Karpas-422 (cell line): ENCODE measurements around the gene TMEM183A. TPM values are rescaled to one million over a fixed set of nuclear protein-coding genes. Genes with fewer than 3 reads are reported as not detected.
A peak's percentile ranks its signal among the peaks of the same experiment; 100 is the strongest.

Experiments used
- DNase-seq: peaks from one replicate; pipeline ENCODE4 v3.0.0-alpha.2; 2015
- H2AFZ ChIP-seq: fragments of 200-600 bp; sonication (generic); 2 replicates; pipeline ENCODE4 v1.6.1; 2014; ENCODE audit warnings: antibody characterized with exemption, low read length, mixed read lengths
- H3K27ac ChIP-seq: fragments of 200-600 bp; sonication (generic); 2 replicates; pipeline ENCODE4 v1.5.1; 2014; ENCODE audit warnings: mild to moderate bottlenecking, low read length, moderate library complexity
- H3K27me3 ChIP-seq: fragments of 200-600 bp; sonication (generic); 2 replicates; pipeline ENCODE4 v1.6.1; 2014; ENCODE audit warnings: low read length, mixed read lengths
- H3K36me3 ChIP-seq: fragments of 200-600 bp; sonication (generic); 2 replicates; pipeline ENCODE4 v1.6.1; 2014; ENCODE audit warnings: low read length, mixed read lengths; ENCODE audit not compliant: insufficient read depth
- H3K4me1 ChIP-seq: fragments of 200-600 bp; sonication (generic); 2 replicates; pipeline ENCODE4 v1.6.1; 2014; ENCODE audit warnings: mild to moderate bottlenecking, low read length, mixed read lengths
- H3K4me2 ChIP-seq: fragments of 200-600 bp; sonication (generic); 2 replicates; pipeline ENCODE4 v1.6.1; 2014; ENCODE audit warnings: low read length, low read depth, mild to moderate bottlenecking; ENCODE audit not compliant: poor library complexity, severe bottlenecking
- H3K4me3 ChIP-seq: fragments of 200-600 bp; sonication (generic); 2 replicates; pipeline ENCODE4 v1.5.1; 2014; ENCODE audit warnings: mild to moderate bottlenecking, antibody characterized with exemption, low read length, mixed read lengths
- H3K79me2 ChIP-seq: fragments of 200-600 bp; sonication (generic); 2 replicates; pipeline ENCODE4 v1.6.1; 2014; ENCODE audit warnings: mild to moderate bottlenecking, low read length, mixed read lengths
- H3K9ac ChIP-seq: fragments of 200-600 bp; sonication (generic); 2 replicates; pipeline ENCODE4 v1.6.0; 2014; ENCODE audit warnings: low read length
- H3K9me2 ChIP-seq: fragments of 200-600 bp; sonication (generic), shearing (Covaris generic); replicated peaks from 2 replicates; pipeline ENCODE4 v1.6.0; 2014; ENCODE audit warnings: mild to moderate bottlenecking, low read length, moderate library complexity; ENCODE audit not compliant: insufficient read depth
- H3K9me3 ChIP-seq: fragments of 300-700, 200-600 bp; sonication (generic); 2 replicates; pipeline ENCODE4 v1.6.1; 2014; ENCODE audit warnings: low read length, mixed read lengths
- H4K20me1 ChIP-seq: fragments of 200-600 bp; sonication (generic); 2 replicates; pipeline ENCODE4 v1.6.1; 2014; ENCODE audit warnings: mild to moderate bottlenecking, antibody characterized with exemption, low read length, low read depth; ENCODE audit not compliant: insufficient read depth
- total RNA-seq: library from RNA; depleted of rRNA; stranded (reverse); fragments of >200 nt; shearing (Covaris generic); gene quantifications from 2 replicates; pipeline ENCODE4 v1.2.3, GENCODE V29; 2014; ENCODE audit warnings: low replicate concordance

TMEM183A gene
- total RNA-seq, 1 experiment from 2014 or later = 81.0 TPM

DNA sequence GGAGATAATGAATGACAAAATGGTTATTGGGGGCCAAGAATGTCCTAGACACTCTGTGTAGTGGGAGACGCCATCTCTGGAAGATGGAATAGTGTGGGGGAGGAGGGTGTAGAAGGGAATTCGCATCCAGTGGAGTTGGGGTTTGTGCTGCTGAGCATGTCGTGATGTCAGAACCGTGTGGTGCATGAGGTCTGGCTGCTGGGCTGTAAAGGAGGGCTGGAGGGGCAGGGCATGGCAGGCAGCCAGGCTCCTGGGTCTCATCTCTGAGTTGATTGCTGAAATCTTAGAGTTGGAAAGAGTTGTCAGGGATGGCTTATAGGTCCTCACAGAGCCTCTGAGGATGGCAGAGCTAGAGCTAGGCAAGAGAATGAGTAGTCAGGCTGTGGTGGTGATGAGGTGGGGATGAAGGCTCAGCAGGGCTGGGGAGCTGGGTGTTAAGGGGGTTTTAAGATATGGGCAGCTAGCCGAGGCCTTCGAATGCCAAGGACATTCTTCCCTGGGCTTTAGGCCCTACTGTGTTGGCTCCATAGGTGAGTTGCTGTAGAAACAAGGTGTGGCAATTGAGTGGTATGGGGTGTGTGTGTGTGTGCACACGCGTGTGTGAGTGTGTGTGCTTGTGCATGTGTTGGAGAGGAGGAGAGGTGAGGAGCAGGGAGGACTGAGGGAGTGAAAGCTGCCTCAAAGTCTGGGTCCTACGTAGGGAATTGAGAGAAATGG is 21.1 kb downstream of the TMEM183A start:
- Histone ChIP-seq H2AFZ (no peak overlapping the region), H3K79me2 (no peaks in the 10 kb centered on the region), H3K9ac (no peak overlapping the region), H4K20me1 (0 out of 2 replicates have a peak, but pooled peaks cover 3% of the 10 kb centered on the region), H3K27ac (no peak overlapping the region), H3K4me3 (no peak overlapping the region), H3K9me2 (no peaks in the 10 kb centered on the region), H3K4me2 (no peak overlapping the region), H3K36me3 (peaks cover 16% of the 10 kb centered on the region; the same call in 1 of the 2 replicates), H3K27me3 (no peaks in the 10 kb centered on the region), H3K9me3 (no peaks in the 10 kb centered on the region), H3K4me1 (no peaks in the 10 kb centered on the region)
- DNase-seq = no peak

DNA sequence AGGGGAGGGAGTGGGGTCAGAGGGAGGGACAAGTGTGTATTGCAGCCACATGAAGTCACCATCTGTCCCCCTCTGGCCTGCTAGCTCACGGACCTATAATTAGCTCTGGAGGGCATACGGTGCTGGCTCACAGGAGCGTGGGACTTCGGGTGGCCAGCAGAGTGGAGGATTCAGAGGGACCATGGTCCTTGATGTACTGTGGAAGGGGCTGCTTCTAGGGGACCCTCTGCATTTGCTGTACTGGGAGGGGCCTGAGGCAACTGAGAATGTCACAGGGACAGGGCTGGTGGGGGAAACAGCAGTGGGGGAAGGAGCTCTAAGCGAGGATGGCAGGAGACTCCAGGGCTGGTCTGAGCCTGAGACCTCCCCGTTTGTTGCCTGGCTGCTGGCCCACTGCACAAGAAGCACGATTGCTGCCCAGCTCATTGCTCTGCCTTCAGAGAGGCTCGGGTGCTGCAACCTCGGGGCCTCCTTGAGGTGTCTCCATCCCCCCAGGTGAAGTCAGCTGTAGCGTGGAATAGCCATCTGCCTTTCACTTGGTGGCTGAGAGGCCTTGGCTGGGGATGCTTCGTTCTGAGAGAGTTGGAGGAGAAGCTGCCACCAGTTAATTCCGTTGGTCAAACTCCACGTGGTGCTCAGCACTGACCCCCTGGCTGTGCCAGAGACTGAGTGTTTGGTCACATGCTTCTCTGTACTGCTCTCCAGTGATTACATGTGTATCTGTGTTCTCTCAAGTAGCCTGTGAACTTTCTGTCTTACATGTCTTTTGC is 21.8 kb downstream of the TMEM183A start:
- H2AFZ ChIP-seq = no peak overlapping the region
- H3K27me3 ChIP-seq = no peaks in the 10 kb centered on the region
- H4K20me1 ChIP-seq = 0 out of 2 replicates have a peak, but pooled peaks cover 3% of the 10 kb centered on the region
- no peaks in the 10 kb centered on the region for H3K9me2 ChIP-seq
- H3K9me3 ChIP-seq = no peaks in the 10 kb centered on the region
- no peaks in the 10 kb centered on the region for H3K4me1 ChIP-seq
- peaks cover 11% of the 10 kb centered on the region; the same call in 1 of the 2 replicates for H3K36me3 ChIP-seq
- DNase-seq = no peak
- H3K4me2 ChIP-seq = no peak overlapping the region
- no peak overlapping the region for H3K27ac ChIP-seq
- H3K4me3 ChIP-seq = no peak overlapping the region
- no peaks in the 10 kb centered on the region for H3K79me2 ChIP-seq
- H3K9ac ChIP-seq = no peak overlapping the region

DNA sequence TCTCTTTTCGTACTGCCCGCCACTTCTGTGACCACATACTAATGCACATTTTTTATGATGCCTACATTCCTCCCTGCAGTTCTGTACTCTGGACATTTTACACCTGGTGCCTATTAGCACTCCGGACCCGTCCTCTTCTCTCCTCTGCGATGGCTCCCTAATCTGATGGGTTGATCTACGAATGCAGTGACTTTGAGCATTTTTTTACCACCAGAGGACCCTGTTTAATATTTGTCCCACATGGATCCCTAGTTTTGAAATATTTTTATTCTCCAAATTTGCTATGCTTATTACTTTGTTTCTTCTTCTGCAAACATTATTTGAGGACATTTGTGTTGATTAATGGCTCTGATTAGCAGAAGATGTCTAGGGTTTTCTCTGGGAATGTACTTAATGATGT is 24.3 kb downstream of the TMEM183A start:
- DNase-seq = peak; percentile 63
- no peaks in the 10 kb centered on the region for H3K9me2 ChIP-seq
- H3K79me2 ChIP-seq = no peaks in the 10 kb centered on the region
- H3K9me3 ChIP-seq = no peaks in the 10 kb centered on the region
- no peaks in the 10 kb centered on the region for H3K36me3 ChIP-seq
- H3K4me3 ChIP-seq = no peak overlapping the region
- H3K4me2 ChIP-seq = no peak overlapping the region
- H3K27ac ChIP-seq = no peak overlapping the region
- no peaks in the 10 kb centered on the region for H3K27me3 ChIP-seq
- no peaks in the 10 kb centered on the region for H4K20me1 ChIP-seq
- no peaks in the 10 kb centered on the region for H3K4me1 ChIP-seq
- no peak overlapping the region for H3K9ac ChIP-seq
- H2AFZ ChIP-seq = no peak overlapping the region

DNA sequence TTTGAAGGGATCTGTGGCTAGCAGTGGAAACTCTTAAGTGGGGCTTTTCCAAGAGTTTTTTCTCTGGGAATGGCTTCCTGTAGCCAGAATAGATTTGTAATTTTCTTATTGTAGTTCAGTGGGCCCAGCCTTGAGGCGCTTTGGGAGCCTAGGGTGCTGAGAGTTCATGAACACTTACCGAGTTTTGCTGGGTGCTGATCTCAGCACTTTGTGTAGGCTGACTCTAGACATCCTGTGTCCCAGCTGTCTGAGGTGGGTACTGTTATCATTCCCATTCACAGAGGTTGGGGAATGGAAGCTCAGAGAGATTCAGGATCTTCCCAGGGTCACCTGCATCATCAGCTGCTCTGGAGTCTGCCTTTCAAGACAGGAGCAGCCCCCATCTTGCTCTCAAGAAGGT is 26.1 kb downstream of the TMEM183A start:
- Histone ChIP-seq H3K27ac (no peak overlapping the region), H3K4me1 (no peaks in the 10 kb centered on the region), H3K4me2 (no peak overlapping the region), H4K20me1 (no peaks in the 10 kb centered on the region), H3K4me3 (no peak overlapping the region), H3K9me3 (no peaks in the 10 kb centered on the region), H3K9me2 (no peaks in the 10 kb centered on the region), H3K79me2 (no peaks in the 10 kb centered on the region), H3K9ac (no peak overlapping the region), H3K36me3 (no peaks in the 10 kb centered on the region), H2AFZ (no peak overlapping the region), H3K27me3 (no peaks in the 10 kb centered on the region)
- DNase-seq = no peak

DNA sequence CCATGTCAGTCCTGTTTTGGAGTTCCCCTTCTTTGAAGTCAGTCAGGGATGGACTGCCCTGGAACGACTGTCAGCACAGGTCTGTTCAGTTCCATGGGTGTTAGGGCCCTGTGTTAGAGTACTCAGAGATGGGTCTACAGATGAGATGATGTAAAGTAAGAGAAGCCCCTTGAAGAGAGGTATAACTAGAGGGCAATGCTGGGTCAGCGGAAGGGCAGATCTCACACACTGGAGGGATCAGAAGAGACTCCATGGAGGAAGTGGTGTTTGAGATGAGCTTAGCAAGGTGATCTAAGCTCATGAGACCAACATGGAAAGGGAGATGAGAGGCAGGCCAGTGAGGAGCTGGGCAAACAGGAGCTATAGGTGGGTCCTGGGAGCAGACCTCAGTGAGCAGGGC is 26.7 kb downstream of the TMEM183A start:
- Histone ChIP-seq H3K4me2 (no peak overlapping the region), H4K20me1 (no peaks in the 10 kb centered on the region), H3K4me3 (no peak overlapping the region), H3K9ac (no peak overlapping the region), H3K79me2 (no peaks in the 10 kb centered on the region), H3K9me2 (no peaks in the 10 kb centered on the region), H3K27ac (no peak overlapping the region), H3K4me1 (no peaks in the 10 kb centered on the region), H3K36me3 (no peaks in the 10 kb centered on the region), H2AFZ (no peak overlapping the region), H3K9me3 (no peaks in the 10 kb centered on the region), H3K27me3 (no peaks in the 10 kb centered on the region)
- DNase-seq = no peak

DNA sequence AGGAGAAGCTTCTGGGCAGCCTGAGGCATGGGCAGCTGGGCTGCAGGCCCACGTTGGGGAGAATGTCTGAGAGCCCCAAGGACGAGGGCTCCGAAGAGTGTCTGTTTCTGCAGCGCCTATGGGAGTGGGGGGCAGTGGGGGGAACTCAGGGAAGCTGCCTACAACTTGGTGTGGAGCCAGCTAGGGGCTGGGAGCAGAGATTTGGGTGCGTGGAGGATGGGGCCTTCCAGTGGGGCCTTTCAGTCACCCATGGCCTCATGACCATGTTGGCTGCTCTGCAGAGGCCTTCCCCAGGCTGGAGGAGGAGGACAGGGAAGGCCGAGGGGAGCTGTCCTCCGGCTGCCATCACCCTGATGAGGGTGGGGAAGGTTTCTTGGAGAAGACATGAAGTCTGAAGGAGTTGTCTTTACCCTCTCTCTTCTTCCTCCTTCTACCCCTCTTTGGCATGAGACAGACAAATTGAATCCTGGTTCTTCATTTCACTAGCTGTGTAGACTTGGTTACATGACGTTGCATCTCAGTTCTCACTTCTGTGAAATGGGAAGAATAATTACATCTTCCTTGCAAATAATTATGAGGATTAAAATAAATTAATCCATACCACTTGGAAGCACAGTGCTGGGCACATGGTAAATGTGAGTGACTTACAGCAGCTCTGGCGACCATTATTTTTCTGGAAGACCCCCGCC is 27.4 kb downstream of the TMEM183A start:
- no peaks in the 10 kb centered on the region for H3K27me3 ChIP-seq
- DNase-seq = no peak
- H3K4me3 ChIP-seq = no peak overlapping the region
- H3K36me3 ChIP-seq = no peaks in the 10 kb centered on the region
- no peak overlapping the region for H2AFZ ChIP-seq
- H3K9me3 ChIP-seq = no peaks in the 10 kb centered on the region
- H3K4me2 ChIP-seq = no peak overlapping the region
- H3K4me1 ChIP-seq = peaks cover 2% of the 10 kb centered on the region
- no peaks in the 10 kb centered on the region for H4K20me1 ChIP-seq
- H3K9ac ChIP-seq = no peak overlapping the region
- H3K27ac ChIP-seq = no peak overlapping the region
- H3K9me2 ChIP-seq = no peaks in the 10 kb centered on the region
- no peaks in the 10 kb centered on the region for H3K79me2 ChIP-seq

DNA sequence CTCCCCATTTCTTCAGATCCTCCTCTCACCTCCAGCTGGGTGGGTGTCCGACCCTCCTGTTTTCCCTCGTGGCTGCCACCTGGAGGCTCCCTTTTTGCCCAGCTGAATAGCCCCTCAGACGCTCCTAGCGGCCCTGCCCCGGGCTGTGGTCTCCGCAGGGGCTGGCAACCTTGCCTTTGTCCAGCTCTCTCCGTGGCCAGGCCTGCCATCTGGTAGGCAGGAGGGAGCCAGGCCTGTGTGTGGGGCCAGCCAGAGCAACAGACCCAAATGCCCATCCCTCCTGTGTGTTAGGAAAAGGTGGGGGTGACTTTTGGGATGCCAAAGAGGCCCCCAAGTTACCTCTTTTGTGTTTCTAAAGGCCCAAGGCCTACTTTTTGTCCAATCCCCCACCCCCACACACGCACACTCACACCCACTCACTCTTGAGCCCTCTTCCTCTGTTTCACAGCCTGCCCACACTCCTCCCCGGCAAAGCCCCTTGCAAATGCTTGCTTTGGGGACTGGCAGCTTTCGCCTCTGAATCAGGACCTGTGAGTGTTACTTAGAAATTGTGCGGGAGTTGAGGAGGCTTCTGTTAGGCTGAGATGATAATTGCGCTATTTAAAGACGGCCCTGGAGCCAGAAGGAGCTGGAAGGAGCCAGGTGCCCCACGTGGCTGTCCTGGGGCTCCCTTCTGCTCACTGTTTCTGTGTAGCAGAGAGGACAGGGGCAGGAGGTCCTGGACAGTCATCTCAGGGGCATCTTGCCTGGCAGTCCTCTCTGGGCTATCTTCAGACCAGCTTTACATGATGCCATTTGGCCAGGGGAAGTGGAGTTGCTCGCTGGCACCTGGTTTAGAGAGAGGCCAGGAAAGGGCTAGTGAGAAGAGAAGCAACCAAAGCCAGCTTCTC is 28.2 kb downstream of the TMEM183A start:
- Histone ChIP-seq H4K20me1 (no peaks in the 10 kb centered on the region), H3K4me1 (peaks cover 10% of the 10 kb centered on the region)

More for the DNA sequence above, 28.2 kb downstream of the TMEM183A start:
- Histone ChIP-seq H3K9me3 (no peaks in the 10 kb centered on the region), H3K9me2 (no peaks in the 10 kb centered on the region), H3K27me3 (no peaks in the 10 kb centered on the region), H3K79me2 (no peaks in the 10 kb centered on the region), H2AFZ (no peak overlapping the region), H3K9ac (no peak overlapping the region), H3K27ac (no peak overlapping the region), H3K4me2 (no peak overlapping the region), H3K36me3 (no peaks in the 10 kb centered on the region), H3K4me3 (no peak overlapping the region)
- DNase-seq = no peak
